HepG2 (cell line): Measurements from ENCODE around the gene SH2D7. TPM values are rescaled to one million over a fixed set of nuclear protein-coding genes. Genes with fewer than 3 reads are reported as not detected.
A peak's percentile ranks its signal among the peaks of the same experiment; 100 is the strongest.

Experiments
- FLYWCH1 ChIP-seq: sonication (generic); formaldehyde crosslinking; IDR thresholded peaks from 2 replicates; pipeline ENCODE4 v1.8.1; 2023; ENCODE audit warnings: mild to moderate bottlenecking, missing genetic modification reagents
- HDAC1 ChIP-seq: sonication (generic); formaldehyde crosslinking; IDR thresholded peaks from 2 replicates; pipeline ENCODE4 v1.5.1; 2020; ENCODE audit warnings: mild to moderate bottlenecking, missing genetic modification reagents
- HES4 ChIP-seq: sonication (generic); formaldehyde crosslinking; IDR thresholded peaks from 2 replicates; pipeline ENCODE4 v1.9.0; 2021; ENCODE audit warnings: mild to moderate bottlenecking, missing genetic modification reagents, borderline replicate concordance
- HOXA5 ChIP-seq: sonication (generic); formaldehyde crosslinking; IDR thresholded peaks from 2 replicates; pipeline ENCODE4 v1.4.0; 2020; ENCODE audit warnings: missing genetic modification reagents
- KAT2B ChIP-seq: fragments of 150-350 bp; IDR thresholded peaks from 2 replicates; pipeline ENCODE4 v1.6.1; 2014; ENCODE audit warnings: low read depth, low read length, borderline replicate concordance
- KLF15 ChIP-seq: sonication (generic); formaldehyde crosslinking; IDR thresholded peaks from 2 replicates; pipeline ENCODE4 v1.8.1; 2023; ENCODE audit warnings: borderline replicate concordance, mild to moderate bottlenecking, inconsistent platforms, missing genetic modification reagents, mixed read lengths
- MTF1 ChIP-seq: sonication (generic); formaldehyde crosslinking; IDR thresholded peaks from 2 replicates; pipeline ENCODE4 v1.5.0; 2020; ENCODE audit warnings: missing genetic modification reagents
- MXI1 ChIP-seq: IDR thresholded peaks from 3 replicates; pipeline ENCODE4 v1.6.1; 2012; ENCODE audit warnings: low read depth, low read length, inconsistent platforms, borderline replicate concordance
- MYNN ChIP-seq: sonication (generic); formaldehyde crosslinking; IDR thresholded peaks from 2 replicates; pipeline ENCODE4 v1.4.0; 2020; ENCODE audit warnings: mild to moderate bottlenecking, low read depth, missing genetic modification reagents
- PHF20 ChIP-seq: sonication (generic); formaldehyde crosslinking; IDR thresholded peaks from 2 replicates; pipeline ENCODE4 v1.5.0; 2020; ENCODE audit warnings: mild to moderate bottlenecking, missing genetic modification reagents
- PRPF4 ChIP-seq: fragments of 200-400 bp; formaldehyde crosslinking; IDR thresholded peaks from 2 replicates; pipeline ENCODE4 v1.6.1; 2016; ENCODE audit warnings: low read length, low read depth; ENCODE audit not compliant: poor library complexity, severe bottlenecking
- REPIN1 ChIP-seq: sonication (generic); formaldehyde crosslinking; IDR thresholded peaks from 2 replicates; pipeline ENCODE4 v1.8.0; 2022; ENCODE audit warnings: missing genetic modification reagents, low read depth, mild to moderate bottlenecking, borderline replicate concordance
- TBL1XR1 ChIP-seq: fragments of 150-350 bp; IDR thresholded peaks from 2 replicates; pipeline ENCODE4 v1.6.1; 2014; ENCODE audit warnings: borderline replicate concordance, low read length; ENCODE audit not compliant: partially characterized antibody
- ZFY ChIP-seq: sonication (generic); formaldehyde crosslinking; IDR thresholded peaks from 2 replicates; pipeline ENCODE4 v1.4.0; 2020; ENCODE audit warnings: missing genetic modification reagents
- ZNF136 ChIP-seq: sonication (generic); formaldehyde crosslinking; IDR thresholded peaks from 2 replicates; pipeline ENCODE4 v1.8.1; 2022; ENCODE audit warnings: low read depth, mild to moderate bottlenecking, moderate library complexity, missing genetic modification reagents
- ZNF225 ChIP-seq: sonication (generic); formaldehyde crosslinking; IDR thresholded peaks from 2 replicates; pipeline ENCODE4 v1.4.0; 2020; ENCODE audit warnings: mild to moderate bottlenecking, missing genetic modification reagents
- ZNF34 ChIP-seq: sonication (generic); formaldehyde crosslinking; IDR thresholded peaks from 2 replicates; pipeline ENCODE4 v1.4.0; 2020; ENCODE audit warnings: mild to moderate bottlenecking, missing genetic modification reagents, borderline replicate concordance
- ZNF383 ChIP-seq: sonication (generic); formaldehyde crosslinking; IDR thresholded peaks from 2 replicates; pipeline ENCODE4 v1.4.0; 2020; ENCODE audit warnings: missing genetic modification reagents, mild to moderate bottlenecking, borderline replicate concordance
- ZNF619 ChIP-seq: sonication (generic); formaldehyde crosslinking; IDR thresholded peaks from 2 replicates; pipeline ENCODE4 v1.4.0; 2020; ENCODE audit warnings: mild to moderate bottlenecking, missing genetic modification reagents
- ZNF761 ChIP-seq: sonication (generic); formaldehyde crosslinking; conservative IDR thresholded peaks from 2 replicates; pipeline ENCODE4 v1.4.0; 2020; ENCODE audit warnings: mild to moderate bottlenecking, missing genetic modification reagents
- ZNF772 ChIP-seq: sonication (generic); formaldehyde crosslinking; IDR thresholded peaks from 2 replicates; pipeline ENCODE4 v1.5.0; 2020; ENCODE audit warnings: mild to moderate bottlenecking, missing genetic modification reagents
- polyA plus RNA-seq, 8 experiments: library from polyadenylated mRNA; depleted of rRNA in 3 of 8; stranded (reverse) in 7 of 8; unstranded in 1 of 8; fragments of >200 nt; fragmentation: Illumina TruSeq in 4 of 8; extraction: Trizol in 4 of 8; gene quantifications; 2 replicates each; pipeline versions ENCODE4 v1.2.1 to v1.2.3, GENCODE V29; 2011 to 2016; ENCODE audit warnings: low read depth in 4 of 8, missing spikeins in 1 of 8, mixed read lengths in 1 of 8; ENCODE audit not compliant: insufficient read depth in 1 of 8
- total RNA-seq, 5 experiments: library from RNA; depleted of rRNA; stranded (reverse); fragments of >200 nt; fragmentation: Illumina TruSeq; extraction: Trizol; gene quantifications; 2 replicates each; pipeline ENCODE4 v1.2.3, GENCODE V29; 2016; ENCODE audit warnings: low read depth in 1 of 5
- TF ChIP-seq, protein P1 (sequence below): sonication (generic); formaldehyde crosslinking; IDR thresholded peaks from 2 replicates; pipeline ENCODE4 v1.8.0; 2023; ENCODE audit warnings: mild to moderate bottlenecking, missing genetic modification reagents
- TF ChIP-seq, protein P2 (sequence below): sonication (generic); formaldehyde crosslinking; IDR thresholded peaks from 2 replicates; pipeline ENCODE4 v1.4.0; 2020; ENCODE audit warnings: missing genetic modification reagents, borderline replicate concordance
- TF ChIP-seq, protein P3 (sequence below): sonication (generic); formaldehyde crosslinking; IDR thresholded peaks from 2 replicates; pipeline ENCODE4 v1.8.1; 2022; ENCODE audit warnings: mild to moderate bottlenecking, missing genetic modification reagents
- TF ChIP-seq, protein P4 (sequence below): sonication (generic); formaldehyde crosslinking; IDR thresholded peaks from 2 replicates; pipeline ENCODE4 v1.4.0; 2020; ENCODE audit warnings: missing genetic modification reagents

SH2D7 gene
- total and polyA plus RNA-seq, 2 of the 13 experiments (the other 11 are each of a cell fraction or from before 2014, with no cell fraction given) = not detected

DNA sequence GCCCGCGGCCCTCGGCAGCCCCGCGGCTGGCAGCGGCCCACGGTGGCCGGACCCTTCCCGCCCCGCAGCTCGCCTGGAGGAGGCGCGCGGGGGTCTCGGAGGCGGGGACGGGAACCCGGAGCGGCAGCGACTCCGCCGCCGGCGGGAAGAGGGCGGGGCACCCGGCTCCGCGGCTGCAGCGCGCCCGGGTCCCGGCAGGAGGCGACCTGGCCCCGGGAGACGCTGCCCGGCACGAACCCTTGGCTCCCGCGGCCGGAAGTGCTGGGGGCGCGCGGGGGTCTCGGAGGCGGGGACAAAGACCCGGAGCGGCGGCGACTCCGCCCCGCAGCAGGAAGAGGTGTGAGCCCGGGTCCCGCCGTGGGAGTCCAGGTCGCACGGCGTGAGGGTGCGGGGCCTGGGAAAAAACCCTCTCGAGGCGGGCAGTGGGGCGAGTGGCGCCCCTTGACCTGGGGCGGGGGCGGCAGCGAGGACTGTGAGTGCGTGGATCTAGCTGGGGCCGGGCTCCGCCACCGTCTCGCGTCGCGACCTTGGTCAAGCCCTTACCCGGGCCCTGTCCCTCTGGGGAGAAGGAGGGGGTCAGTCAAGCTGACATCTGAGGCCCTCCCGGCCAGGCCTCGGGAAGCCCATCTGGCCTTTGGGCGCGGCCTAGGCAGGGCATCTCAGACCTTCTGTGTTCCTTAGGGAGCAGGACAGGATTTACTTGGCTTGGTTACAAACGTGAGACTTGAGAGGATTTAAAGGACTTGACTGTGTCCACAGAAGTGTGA is 39.1 kb downstream of the SH2D7 start, which contains the start of gene CIB2 (continued):
- peak; percentile 55; the same call in 1 of the 2 replicates for TF ChIP-seq ZNF225 (CRISPR knock-in tag)
- TF ChIP-seq, protein P1, sequence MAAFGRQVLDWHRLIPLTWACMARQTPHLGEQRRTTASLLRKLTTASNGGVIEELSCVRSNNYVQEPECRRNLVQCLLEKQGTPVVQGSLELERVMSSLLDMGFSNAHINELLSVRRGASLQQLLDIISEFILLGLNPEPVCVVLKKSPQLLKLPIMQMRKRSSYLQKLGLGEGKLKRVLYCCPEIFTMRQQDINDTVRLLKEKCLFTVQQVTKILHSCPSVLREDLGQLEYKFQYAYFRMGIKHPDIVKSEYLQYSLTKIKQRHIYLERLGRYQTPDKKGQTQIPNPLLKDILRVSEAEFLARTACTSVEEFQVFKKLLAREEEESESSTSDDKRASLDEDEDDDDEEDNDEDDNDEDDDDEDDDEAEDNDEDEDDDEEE (CRISPR knock-in tag) = peak; percentile 87; the same call in 1 of the 2 replicates
- TF ChIP-seq MXI1 = no peak; the same call in 2 of the 3 replicates
- peak; percentile 71; the same call in 1 of the 2 replicates for TF ChIP-seq HOXA5
- no peak for TF ChIP-seq ZNF383 (CRISPR knock-in tag)
- TF ChIP-seq ZFY (CRISPR knock-in tag) = peak; percentile 87
- peak; percentile 79 for TF ChIP-seq HDAC1 (CRISPR knock-in tag)
- no peak for TF ChIP-seq HES4
- TF ChIP-seq, protein P2, sequence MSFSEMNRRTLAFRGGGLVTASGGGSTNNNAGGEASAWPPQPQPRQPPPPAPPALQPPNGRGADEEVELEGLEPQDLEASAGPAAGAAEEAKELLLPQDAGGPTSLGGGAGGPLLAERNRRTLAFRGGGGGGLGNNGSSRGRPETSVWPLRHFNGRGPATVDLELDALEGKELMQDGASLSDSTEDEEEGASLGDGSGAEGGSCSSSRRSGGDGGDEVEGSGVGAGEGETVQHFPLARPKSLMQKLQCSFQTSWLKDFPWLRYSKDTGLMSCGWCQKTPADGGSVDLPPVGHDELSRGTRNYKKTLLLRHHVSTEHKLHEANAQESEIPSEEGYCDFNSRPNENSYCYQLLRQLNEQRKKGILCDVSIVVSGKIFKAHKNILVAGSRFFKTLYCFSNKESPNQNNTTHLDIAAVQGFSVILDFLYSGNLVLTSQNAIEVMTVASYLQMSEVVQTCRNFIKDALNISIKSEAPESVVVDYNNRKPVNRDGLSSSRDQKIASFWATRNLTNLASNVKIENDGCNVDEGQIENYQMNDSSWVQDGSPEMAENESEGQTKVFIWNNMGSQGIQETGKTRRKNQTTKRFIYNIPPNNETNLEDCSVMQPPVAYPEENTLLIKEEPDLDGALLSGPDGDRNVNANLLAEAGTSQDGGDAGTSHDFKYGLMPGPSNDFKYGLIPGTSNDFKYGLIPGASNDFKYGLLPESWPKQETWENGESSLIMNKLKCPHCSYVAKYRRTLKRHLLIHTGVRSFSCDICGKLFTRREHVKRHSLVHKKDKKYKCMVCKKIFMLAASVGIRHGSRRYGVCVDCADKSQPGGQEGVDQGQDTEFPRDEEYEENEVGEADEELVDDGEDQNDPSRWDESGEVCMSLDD (CRISPR knock-in tag) = no peak
- TF ChIP-seq KAT2B = no peak
- TF ChIP-seq, protein P3, sequence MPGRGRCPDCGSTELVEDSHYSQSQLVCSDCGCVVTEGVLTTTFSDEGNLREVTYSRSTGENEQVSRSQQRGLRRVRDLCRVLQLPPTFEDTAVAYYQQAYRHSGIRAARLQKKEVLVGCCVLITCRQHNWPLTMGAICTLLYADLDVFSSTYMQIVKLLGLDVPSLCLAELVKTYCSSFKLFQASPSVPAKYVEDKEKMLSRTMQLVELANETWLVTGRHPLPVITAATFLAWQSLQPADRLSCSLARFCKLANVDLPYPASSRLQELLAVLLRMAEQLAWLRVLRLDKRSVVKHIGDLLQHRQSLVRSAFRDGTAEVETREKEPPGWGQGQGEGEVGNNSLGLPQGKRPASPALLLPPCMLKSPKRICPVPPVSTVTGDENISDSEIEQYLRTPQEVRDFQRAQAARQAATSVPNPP (CRISPR knock-in tag) = no peak
- TF ChIP-seq ZNF34 (CRISPR knock-in tag) = no peak
- 0 out of 2 replicates have a peak, but pooled peaks have one; percentile 53 for TF ChIP-seq KLF15
- no peak for TF ChIP-seq MYNN (CRISPR knock-in tag)
- TF ChIP-seq, protein P4, sequence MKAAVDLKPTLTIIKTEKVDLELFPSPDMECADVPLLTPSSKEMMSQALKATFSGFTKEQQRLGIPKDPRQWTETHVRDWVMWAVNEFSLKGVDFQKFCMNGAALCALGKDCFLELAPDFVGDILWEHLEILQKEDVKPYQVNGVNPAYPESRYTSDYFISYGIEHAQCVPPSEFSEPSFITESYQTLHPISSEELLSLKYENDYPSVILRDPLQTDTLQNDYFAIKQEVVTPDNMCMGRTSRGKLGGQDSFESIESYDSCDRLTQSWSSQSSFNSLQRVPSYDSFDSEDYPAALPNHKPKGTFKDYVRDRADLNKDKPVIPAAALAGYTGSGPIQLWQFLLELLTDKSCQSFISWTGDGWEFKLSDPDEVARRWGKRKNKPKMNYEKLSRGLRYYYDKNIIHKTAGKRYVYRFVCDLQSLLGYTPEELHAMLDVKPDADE (CRISPR knock-in tag) = no peak
- no peak for TF ChIP-seq FLYWCH1
- peak; percentile 73 for TF ChIP-seq REPIN1
- TF ChIP-seq PHF20 (CRISPR knock-in tag) = peak; percentile 78
- no peak for TF ChIP-seq ZNF772 (CRISPR knock-in tag)
- TF ChIP-seq TBL1XR1 = no peak
- TF ChIP-seq ZNF619 (CRISPR knock-in tag) = no peak
- TF ChIP-seq PRPF4 = no peak
- no peak for TF ChIP-seq MTF1 (CRISPR knock-in tag)
- no peak for TF ChIP-seq ZNF761
- TF ChIP-seq ZNF136 (CRISPR knock-in tag) = no peak
